Frontal cortex (tissue), 4 donors: Measurements from ENCODE around the gene ZNHIT3. TPM values are rescaled to one million over a fixed set of nuclear protein-coding genes. Genes with fewer than 3 reads are reported as not detected.
"Not testable (repeated sequence)": the region's sequence is repeated elsewhere in the genome, so short reads cannot be mapped to it uniquely, and the experiment has no call there.

Source experiments
- DNase-seq, 2 donors: peaks; one replicate each; pipeline ENCODE4 v3.0.0; 2012; ENCODE audit warnings: low spot score in 2 of 2
- FAIRE-seq: peaks from 2 replicates; lab custom pipeline; 2012; peaks lifted over from hg19 to GRCh38; lab: Jason Lieb, UNC
- total RNA-seq: library from RNA; depleted of rRNA; stranded (reverse); fragments of >200 nt; gene quantifications from one replicate; pipeline ENCODE4 v1.2.3, GENCODE V29; 2014
- donor health status: control.
- donor health status: control.
- donor health status: control.

Gene ZNHIT3
- total RNA-seq, 1 donor from 2014 or later: 57.1 TPM

DNA sequence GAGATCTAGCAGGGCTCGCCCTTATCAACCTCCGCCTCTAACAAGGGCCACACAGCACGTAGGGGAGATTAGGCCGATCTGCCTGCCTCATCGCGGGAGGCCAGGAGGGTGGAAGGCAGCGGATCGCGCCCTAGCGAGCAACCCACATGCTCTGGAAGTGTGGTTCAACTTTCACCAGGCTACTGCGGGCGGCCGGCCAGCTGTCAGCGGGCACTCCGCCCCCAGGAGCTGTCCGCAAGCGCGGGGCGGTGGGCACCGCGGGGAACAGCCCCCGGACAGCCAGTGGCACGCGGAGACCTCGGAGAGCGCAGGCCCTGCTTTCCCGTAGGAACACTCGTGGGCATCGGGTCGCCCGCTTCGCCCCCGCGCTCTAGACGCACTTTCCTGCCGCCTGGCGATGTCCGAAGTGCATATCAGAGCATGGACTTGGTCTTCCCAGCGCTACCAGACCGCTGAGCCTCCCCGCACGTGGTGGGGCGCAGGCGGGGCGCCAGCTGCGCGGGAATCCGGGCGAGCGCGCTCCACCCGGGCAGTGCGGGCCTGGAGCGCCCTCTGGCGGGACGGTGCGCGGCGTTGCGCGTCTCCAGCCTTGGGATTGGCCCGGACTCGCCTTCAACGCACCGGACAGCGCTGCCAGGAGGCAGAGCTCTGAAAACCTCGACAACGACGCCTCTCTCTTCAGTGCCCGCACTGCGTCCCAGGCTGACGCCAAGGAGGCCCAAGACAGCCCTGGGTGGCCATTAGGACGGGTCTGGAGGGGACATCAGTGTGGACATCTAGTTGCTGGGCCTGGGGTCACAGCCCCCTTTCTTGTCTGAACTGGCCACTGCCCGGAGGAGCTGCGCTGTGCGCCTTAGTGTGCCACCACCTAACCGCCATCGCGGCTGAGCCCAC is 3.6 kb upstream of the ZNHIT3 start:
- FAIRE-seq (no peak), DNase-seq (peak; percentile 88 to 93)

DNA sequence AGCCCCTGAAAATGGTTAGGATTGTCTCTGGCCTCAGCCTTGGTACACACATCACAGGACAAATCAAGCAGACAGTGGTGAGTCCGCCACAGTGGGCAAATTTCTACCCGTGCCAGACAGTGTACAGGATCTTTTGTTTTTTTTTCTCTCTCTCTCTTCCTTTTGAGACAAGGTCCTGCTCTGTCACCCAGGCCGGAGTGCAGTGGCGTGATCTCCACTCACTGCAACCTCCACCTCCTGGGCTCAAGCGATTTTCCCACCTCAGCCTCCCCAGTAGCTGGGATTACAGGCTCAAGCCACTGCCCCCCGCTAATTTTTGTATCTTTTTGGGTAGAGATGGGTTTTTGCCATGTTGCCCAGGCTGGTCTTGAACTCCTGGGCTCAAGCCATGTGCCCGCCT is 2.5 kb upstream of the ZNHIT3 start:
- DNase-seq, FAIRE-seq: not testable (repeated sequence)

DNA sequence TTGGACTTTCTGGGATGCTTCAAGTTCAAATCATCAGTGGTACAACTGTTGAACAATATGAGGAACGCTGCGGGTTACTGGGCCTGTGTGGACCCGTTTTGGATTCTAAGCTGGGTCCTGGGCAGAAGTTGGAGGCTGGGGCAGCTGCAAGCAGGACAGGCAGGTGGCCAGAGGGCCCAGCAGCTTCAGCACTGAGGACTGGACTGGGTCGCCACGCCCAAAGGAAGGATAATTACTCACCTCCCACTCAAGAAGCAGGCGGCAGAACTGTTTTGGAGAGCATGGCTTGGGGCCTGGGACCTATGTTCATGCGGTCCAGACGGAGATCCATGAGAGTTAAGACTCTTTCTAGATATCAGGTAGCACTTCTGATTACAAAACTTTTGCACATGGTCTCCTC is 1.5 kb upstream of the ZNHIT3 start:
- DNase-seq (no peak), FAIRE-seq (no peak)

DNA sequence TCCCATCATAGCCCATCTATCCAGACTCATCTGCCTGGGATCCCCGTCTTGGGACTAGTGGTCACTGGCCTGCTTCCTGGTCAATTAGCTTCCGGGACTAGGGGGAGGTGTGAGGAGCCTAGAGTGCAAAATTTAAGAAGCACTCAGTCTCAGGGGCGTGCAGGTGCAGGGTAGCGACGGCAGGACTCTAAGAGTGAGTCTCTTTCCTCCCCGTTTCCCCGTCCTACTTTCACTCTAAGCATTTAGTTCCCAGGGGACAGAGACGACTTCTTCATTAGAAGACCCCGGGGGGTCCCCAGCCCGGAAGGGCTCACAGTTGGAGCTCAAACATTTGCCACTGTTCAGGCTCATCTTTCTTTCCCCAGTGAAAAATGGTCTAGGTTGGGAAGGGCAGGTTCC is 677 bp upstream of the ZNHIT3 start:
- peak in 1 of 2 donors; percentile 44 for DNase-seq
- FAIRE-seq: no peak

DNA sequence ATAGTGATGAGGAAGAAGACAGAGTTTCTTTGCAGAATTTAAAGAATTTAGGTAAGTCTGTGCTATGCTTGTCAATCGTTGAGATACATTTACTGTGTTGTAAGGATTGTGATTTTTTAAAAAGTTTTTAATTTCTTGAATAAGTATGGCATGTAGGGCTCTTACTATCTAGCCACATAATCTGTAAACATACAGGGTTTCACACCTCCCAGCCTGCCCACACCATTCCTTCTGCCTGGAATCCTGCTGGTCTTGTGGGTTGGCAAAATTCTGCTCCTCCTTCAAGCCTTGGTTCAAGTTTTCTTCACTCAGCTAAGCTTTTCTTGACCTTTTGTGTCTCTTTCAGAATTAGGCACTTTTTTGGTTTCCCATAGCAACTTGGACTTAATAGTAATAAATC is 7.5 kb downstream of the ZNHIT3 start:
- DNase-seq: no peak
- no peak for FAIRE-seq

DNA sequence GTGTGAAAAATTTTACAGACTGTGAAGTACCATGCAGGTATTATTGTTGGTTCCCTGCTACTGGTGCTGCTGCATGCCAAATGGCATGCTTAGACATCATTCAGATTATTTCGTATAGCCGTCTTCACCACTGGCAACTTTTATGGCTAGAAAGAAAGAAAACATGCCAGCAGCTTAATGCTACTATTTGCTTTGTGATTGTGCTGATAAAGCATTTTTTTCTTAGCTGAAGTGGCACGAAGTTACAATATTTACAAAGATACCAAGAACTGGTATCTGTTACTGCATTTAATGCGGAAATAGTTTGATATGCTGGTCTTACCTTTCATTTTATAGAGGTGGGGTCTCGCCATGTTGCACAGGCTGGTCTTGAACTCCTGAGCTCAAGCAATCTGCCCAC is 8.2 kb downstream of the ZNHIT3 start:
- FAIRE-seq: no peak

DNA sequence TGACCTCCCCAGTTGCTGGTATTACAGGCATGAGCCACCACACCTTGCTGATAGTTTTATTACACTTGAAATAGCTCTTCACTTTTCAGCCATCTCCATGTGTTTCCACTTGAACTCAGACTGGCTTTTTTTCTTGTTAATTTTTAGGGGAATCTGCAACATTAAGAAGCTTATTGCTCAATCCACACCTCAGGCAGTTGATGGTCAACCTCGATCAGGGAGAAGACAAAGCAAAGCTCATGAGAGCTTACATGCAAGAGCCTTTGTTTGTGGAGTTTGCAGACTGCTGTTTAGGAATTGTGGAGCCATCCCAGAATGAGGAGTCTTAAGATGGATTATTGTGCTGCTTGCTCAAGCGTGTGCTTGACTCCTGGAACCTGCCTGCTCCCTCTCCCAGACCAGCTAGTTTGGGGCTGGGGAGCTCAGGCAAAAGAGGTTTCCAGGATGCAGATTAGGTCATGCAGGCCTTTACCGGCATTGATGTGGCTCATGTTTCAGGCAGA is 8.6 kb downstream of the ZNHIT3 start:
- DNase-seq: no peak
- FAIRE-seq: no peak

More for the DNA sequence above, 8.2 kb downstream of the ZNHIT3 start:
- DNase-seq: no peak

DNA sequence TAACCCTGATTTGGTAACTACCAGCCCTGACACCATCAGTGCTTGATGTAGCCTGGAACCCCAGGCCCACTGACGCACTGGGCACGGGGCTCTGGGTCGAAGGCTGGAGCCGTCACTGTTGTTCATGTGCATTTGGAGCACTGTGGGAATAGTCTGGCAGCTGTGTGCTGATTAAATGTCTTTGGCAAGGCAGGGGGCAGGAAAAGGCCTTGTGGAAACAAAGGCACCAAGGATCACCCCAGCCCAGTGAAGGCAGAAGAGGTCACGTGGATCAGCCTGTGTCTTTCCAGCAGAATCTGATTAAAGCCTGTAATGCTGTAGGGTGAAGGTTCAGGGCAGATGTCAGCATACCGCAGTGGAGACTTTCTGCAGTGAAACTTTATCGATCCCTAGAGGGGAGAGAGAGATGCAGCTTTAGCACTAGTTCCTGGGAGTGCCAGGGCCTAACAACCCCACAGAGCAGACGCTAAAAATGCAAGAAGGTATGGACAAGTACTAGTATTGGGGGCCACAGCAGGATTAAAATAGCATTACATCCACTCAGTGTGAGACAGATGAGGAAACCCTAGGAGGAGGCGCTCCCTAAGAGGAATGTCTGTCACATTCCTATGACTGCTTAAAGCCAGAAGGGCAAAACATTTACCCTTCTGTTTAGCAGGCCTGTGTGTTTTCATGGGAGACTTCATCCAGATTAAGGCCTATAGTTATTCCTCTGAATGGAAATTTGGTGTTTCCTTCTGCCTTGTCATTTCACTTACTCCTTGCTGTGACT is 9.7 kb downstream of the ZNHIT3 start:
- DNase-seq: peak in 1 of 2 donors; percentile 40
- FAIRE-seq: no peak

DNA sequence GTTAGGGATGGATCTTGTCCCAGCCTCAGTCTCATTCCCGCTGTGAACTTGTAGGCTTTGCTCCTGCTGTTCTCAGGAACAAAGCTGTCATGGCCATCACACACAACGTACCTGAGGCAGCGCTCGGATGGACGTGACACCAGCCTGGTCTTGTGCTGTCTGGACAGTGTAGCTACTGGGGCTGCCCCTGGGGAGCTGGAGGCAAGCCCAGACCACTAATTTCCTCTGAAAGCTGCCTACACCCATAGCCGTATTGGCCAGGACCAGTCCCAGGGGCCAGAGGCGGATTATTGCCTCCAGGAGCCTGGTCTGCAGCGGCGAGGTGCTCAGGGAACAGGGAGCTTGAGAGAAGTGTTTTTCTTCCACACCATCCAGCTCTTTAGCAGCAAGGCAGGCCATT is 11.7 kb downstream of the ZNHIT3 start:
- FAIRE-seq (no peak), DNase-seq (no peak)

DNA sequence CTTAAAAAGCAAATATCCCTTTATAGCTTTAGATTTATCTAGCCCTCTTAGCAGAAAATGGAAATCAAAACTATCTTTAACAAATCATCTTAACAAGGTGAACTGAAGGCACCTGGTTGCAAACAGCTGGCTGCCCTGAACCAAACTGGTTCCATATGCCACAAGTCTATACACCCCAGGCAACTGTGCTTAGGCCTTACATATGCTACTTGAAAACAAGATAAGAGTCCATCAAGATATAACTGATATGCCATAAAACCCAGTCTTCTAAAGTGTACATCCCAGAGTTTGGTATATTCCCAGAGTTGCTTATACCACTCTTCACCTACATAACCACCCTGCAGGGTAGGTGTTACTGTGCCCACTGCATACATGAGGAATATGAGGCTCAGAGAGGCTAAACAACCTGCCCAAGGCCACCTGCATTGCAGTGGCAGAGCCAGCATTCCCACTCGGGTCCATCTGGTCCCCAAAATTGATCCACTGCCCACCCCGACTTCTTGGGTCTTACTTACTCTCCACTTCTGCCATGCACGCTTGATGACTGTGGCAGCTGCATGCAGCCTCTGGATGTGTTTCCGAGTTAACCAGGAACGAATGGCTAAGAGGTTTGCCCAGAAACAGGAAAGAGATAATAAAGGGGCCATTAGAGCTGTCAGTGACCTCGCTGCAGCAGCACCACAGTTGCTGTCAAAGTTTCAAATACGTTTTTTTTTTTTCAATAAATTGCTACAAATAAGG is 12.2 kb downstream of the ZNHIT3 start:
- FAIRE-seq (no peak), DNase-seq (no peak)

DNA sequence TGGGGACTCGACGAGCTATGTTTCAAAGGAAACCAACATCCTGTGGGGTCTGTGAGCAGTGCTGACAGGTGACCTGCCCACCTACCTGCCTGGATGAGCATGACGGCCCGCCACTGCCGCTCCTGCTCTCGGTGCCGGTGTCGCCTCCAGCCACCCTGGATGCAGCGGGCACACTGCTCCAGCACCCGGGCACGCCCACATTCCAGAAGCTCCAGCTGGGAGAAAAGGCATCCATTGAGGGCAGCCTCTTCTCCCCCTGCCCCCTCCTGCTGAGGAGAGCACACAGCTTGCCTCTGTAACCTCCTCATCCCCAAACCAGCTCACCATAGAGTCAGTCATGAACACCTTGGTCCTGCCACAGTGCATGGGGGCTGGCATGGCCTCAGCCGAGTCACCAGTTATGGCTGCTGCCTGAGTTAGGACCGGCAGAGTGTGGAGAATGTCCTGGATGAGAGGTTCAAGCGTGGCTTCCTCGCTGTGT is 14.3 kb downstream of the ZNHIT3 start:
- DNase-seq: no peak
- FAIRE-seq: no peak

DNA sequence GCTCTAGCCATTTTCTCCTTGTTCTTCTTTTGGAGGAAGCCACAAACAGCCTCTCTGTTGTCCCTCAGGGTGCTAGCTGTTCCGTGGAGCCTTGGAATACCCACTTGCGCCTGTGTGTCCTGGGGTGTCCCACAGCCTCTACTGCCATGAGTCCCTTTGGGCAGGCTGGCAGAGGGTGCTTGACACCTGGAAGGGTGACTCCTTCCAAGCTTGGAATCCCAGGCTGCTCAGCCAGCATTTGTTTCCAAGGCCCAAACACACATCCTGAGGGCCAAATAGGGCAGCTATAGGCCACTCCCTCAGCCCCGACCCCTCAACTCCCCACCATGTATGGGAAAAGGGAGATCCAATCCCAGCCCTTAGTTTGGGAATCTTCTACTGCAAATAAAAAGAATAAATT is 14.9 kb downstream of the ZNHIT3 start:
- DNase-seq (no peak), FAIRE-seq (no peak)

DNA sequence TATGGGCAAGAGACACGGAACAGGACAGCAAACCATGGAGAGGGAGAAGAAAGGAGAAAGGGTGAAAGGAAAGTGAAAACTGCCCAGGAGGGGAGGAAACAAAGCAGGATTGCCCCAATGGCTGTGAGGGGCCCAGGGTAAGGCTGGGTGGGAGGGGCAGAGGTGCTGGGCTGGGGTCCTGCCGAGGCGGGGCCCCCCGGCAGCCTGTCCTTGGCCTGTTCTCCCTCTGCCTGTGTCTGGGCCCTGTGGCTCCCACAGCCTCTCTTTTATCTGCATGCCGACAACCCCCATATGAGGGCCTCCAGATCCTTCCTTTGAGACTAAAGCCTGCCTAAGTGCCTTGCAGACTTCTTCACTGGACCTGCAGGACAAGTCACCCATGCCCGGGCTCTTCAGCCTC is 15.5 kb downstream of the ZNHIT3 start:
- DNase-seq (no peak), FAIRE-seq (no peak)

DNA sequence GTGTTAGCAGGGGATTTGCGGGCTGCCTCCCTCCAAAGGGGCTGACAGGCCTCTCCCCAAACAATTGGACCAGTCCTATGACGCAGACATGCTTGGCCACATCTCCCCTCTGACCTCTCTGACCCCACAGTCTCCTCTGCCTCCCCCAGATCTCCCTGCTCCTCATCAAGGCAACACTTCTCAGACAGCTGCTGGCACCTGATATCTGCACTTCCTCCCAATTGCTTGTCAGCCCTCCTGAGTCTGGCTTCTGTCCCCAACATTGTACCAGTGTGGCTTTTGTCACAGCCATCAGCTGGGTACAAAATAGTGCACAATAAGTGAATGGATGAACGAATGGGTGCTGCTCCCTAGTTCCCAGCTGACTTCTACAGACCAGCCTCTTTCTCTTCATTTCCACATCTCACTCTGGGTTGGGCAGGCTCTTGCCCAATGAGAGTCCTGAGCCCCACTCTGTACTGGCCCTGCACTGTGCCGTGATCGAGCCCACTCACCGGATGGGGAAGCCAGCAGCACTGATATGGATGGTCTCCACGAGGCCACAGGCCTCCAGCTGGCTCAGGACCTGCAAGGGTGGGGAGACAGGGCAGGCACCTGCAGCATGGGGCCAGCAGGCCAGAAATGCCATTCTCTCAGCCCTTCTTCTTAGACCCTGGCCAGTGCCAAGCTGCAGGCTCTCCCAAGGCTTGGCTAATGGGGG is 17.1 kb downstream of the ZNHIT3 start:
- no peak for DNase-seq
- FAIRE-seq: no peak

DNA sequence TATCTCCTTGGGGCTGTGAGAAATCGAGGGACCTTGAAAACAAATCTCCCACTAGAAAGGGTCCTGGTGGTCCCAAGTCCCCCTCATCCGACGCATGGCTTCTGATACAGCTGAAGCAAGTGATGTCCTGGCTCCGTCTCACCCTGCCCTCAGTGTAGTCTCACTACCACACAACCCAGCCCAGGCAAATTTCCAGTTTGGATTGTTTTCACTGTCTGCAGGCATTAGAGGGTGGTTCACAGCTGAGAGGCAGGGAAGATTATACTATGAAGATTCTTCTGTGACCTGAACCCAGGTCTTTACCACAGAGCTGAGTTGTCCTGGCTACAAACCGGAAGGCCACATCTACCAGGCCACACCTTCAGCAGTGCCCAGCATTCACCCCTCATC is 17.7 kb downstream of the ZNHIT3 start:
- FAIRE-seq (no peak), DNase-seq (no peak)

DNA sequence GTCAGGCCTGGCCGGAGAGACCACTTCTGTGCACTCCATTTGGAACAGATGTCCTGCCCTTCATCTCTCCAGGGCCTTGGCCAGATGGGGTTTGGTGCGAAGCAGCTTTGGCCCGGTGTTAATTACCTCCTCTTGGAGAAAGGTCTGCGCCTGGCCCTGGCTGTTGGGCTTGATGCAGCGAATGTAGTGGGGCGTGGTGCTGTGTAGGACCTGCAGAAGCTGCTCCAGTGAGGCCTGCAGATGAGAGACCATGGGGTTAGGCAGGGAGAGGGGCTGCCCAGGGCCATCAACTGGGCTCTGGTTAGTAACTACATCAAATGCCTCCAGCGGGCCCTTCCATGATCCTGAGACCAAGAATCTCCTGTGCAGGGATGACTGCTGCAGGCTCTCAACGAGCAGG is 18.7 kb downstream of the ZNHIT3 start:
- DNase-seq: no peak
- no peak for FAIRE-seq

DNA sequence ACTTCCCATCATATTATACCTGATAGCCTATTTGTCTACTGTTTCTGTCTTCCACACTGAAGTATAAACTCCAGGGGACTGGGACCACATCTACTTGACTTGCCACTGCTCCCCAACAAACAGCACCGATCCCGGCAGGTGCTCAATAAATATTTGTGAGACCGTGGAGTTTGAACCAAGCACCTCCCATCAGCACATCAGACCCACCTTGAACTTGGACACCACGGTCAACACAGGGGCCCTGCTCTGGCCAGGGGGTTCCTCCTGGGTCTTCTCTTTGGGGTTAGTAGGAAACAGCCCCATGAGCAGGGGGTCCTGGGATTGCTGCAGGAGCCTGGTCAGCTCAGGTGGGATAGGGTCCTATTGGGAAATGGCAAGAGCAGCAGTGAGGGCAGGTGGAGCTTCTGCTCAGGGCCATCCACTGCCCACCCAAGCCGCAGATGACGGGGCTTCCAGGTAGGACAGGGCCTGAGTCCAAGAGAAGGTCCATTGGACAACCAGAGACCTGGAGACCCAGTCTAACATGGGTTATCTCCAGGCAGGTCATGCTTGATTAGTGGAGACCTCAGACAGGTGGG is 19.9 kb downstream of the ZNHIT3 start:
- DNase-seq: no peak
- FAIRE-seq: no peak

DNA sequence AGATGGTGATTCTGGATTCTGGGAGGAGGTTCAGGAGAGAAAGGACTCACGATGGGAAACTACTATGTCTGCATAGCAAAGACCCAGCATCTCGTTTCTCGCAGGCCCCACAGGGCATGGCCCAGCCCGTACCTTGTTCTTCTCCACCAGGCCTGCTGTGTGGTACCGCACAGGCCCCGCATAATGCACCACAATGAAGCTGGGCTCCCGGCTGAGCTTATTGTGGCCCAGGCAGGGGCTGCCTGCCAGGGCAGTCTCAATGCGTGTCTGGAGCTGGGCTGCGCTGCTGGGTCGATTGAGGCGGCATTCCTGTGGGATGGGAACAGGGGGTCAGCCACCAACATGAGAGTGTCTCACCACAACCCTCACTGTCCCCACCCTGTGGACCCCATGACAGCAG is 20.4 kb downstream of the ZNHIT3 start:
- FAIRE-seq: no peak
- DNase-seq: no peak

DNA sequence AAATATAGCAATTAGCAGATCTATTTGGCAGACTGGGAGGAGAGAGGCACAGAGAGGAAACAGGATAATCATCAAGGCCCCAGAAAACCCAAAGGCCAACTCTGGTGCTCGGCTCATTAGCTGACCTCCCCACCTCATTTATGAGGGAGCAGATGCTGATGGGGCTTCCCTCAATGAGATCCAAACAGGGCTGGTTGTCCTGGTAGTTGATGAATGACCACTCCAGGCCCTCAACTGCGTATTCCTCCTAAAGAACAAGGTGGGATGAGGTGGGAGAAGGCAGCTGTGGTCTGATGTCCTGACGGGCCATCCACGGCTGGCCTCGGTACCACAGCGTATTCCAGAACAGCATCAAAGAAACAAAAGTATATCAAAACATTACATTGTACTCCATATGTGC is 20.8 kb downstream of the ZNHIT3 start:
- FAIRE-seq (no peak), DNase-seq (no peak)
